B cell (primary cell): ENCODE measurements around the gene UCHL1.

Source experiments
- CTCF ChIP-seq: fragments of 200-600 bp; IDR thresholded peaks from one replicate; pipeline ENCODE4 v1.8.0; 2022; ENCODE audit warnings: antibody characterized with exemption, mild to moderate bottlenecking
- EZH2 ChIP-seq: IDR thresholded peaks from 2 replicates; pipeline ENCODE4 v1.6.1; 2012; ENCODE audit warnings: borderline replicate concordance, low read depth, mild to moderate bottlenecking, moderate library complexity, low read length; ENCODE audit not compliant: insufficient read depth, poor library complexity, severe bottlenecking

- TF ChIP-seq CTCF (no peak), EZH2 (no peak)
Measured at GRCh38 chr4:41269682-41270081, 13.0 kb downstream of the UCHL1 start.
